Panc1 (cell line): Measurements from ENCODE around the gene EXOC7. TPM values are rescaled to one million over a fixed set of nuclear protein-coding genes. Genes with fewer than 3 reads are reported as not detected.

Source experiments
- ATAC-seq: fragments of 200-7000 bp; cut with Tn5 transposase; 2 replicates; pipeline ENCODE4 v1.9.1; 2020; ENCODE audit warnings: mild to moderate bottlenecking, moderate library complexity
- BruUV-seq: library from RNA; stranded (reverse); fragments of 400-500 nt; replicated peaks from 2 replicates; lab custom pipeline; 2021; lab: Mats Ljungman, UMichigan
- CTCF ChIA-PET: fragments of 300-600 bp; sonication (Branson Sonifier 250); formaldehyde crosslinking; loops from one replicate; lab custom pipeline; 2022; ENCODE audit warnings: antibody characterized with exemption; lab: Charles Lee
- POLR2A ChIA-PET: fragments of 300-600 bp; sonication (Branson Sonifier 250); formaldehyde crosslinking; loops from one replicate; lab custom pipeline; 2022; ENCODE audit warnings: antibody characterized with exemption; lab: Charles Lee
- DNase-seq: peaks from one replicate; pipeline ENCODE4 v3.0.0-alpha.2; 2010; ENCODE audit warnings: low read depth, low spot score
- H3K27ac ChIP-seq: 2 replicates; pipeline ENCODE4 v1.5.1; 2011; ENCODE audit warnings: mild to moderate bottlenecking, low read length, inconsistent platforms
- H3K27me3 ChIP-seq: fragments of 200-500 bp; sonication (Bioruptor generic); 2 replicates; pipeline ENCODE4 v1.6.0; 2014; ENCODE audit warnings: low read length, inconsistent platforms; ENCODE audit not compliant: control insufficient read depth, insufficient read depth
- H3K36me3 ChIP-seq: fragments of 200-500 bp; sonication (Bioruptor generic); 2 replicates; pipeline ENCODE4 v1.5.1; 2014; ENCODE audit warnings: inconsistent platforms, mild to moderate bottlenecking, low read length, moderate library complexity; ENCODE audit not compliant: control insufficient read depth, insufficient read depth
- H3K4me1 ChIP-seq: 2 replicates; pipeline ENCODE4 v1.5.1; 2011; ENCODE audit warnings: inconsistent platforms, mild to moderate bottlenecking, low read length, moderate library complexity; ENCODE audit not compliant: control insufficient read depth, insufficient read depth
- H3K4me3 ChIP-seq, 2 experiments: 2 replicates each; pipeline ENCODE4 v1.5.1; 2011 to 2012; ENCODE audit warnings: low read depth in 2 of 2, low read length in 2 of 2, mild to moderate bottlenecking in 2 of 2, inconsistent platforms in 1 of 2, moderate library complexity in 1 of 2
- H3K9me3 ChIP-seq: fragments of 200-500 bp; sonication (Bioruptor generic); 2 replicates; pipeline ENCODE4 v1.5.1; 2014; ENCODE audit warnings: low read depth, mild to moderate bottlenecking, inconsistent platforms, low read length, moderate library complexity; ENCODE audit not compliant: control insufficient read depth, insufficient read depth
- CTCF ChIP-seq: fragments of 450-650 bp; IDR thresholded peaks from 2 replicates; pipeline ENCODE4 v1.5.1; 2017; ENCODE audit warnings: mild to moderate bottlenecking
- POLR2AphosphoS5 ChIP-seq: IDR thresholded peaks from 2 replicates; pipeline ENCODE4 v1.6.1; 2012; ENCODE audit warnings: mild to moderate bottlenecking, low read depth, low read length, moderate library complexity
- REST ChIP-seq, 2 experiments: IDR thresholded peaks; 2 replicates each; pipeline ENCODE4 v1.6.1; 2011 to 2012; ENCODE audit warnings: low read depth in 2 of 2, control low read depth in 1 of 2, low read length in 1 of 2, mild to moderate bottlenecking in 1 of 2, moderate library complexity in 1 of 2; ENCODE audit not compliant: insufficient read depth in 1 of 2
- SIN3A ChIP-seq: IDR thresholded peaks from 2 replicates; pipeline ENCODE4 v1.6.1; 2012; ENCODE audit warnings: low read depth, mild to moderate bottlenecking, low read length, moderate library complexity, borderline replicate concordance; ENCODE audit not compliant: insufficient read depth
- TCF7L2 ChIP-seq: IDR thresholded peaks from 2 replicates; pipeline ENCODE4 v1.6.1; 2011; ENCODE audit warnings: mild to moderate bottlenecking, low read depth, low read length, inconsistent platforms
- in situ Hi-C: cut with HindIII; loops from 2 replicates; pipeline ENCODE4 v1.10.0; 2016; ENCODE audit warnings: low sequenced_read_pairs, low pct_unique_long_range_greater_than_20kb
- intact Hi-C: fragments of 100-400 bp; cut with micrococcal nuclease; formaldehyde crosslinking; loops from one replicate; pipeline ENCODE4 v1.10.0; 2022; ENCODE audit not compliant: unreplicated experiment
- total RNA-seq: library from RNA; stranded (reverse); gene quantifications from one replicate; pipeline ENCODE4 v1.2.1, GENCODE V29; 2021; ENCODE audit not compliant: unreplicated experiment

The EXOC7 gene
- total RNA-seq, 1 experiment from 2014 or later = 190 TPM

- no peak for ATAC-seq
- Histone ChIP-seq H3K4me3 (no peak overlapping the region), H3K27ac (no peak overlapping the region), H3K27me3 (no peaks in the 10 kb centered on the region), H3K9me3 (no peaks in the 10 kb centered on the region), H3K4me1 (no peaks in the 10 kb centered on the region), H3K36me3 (no peaks in the 10 kb centered on the region; the same call in 1 of the 2 replicates)
- no TSS peak for BruUV-seq
- no peak for TF ChIP-seq CTCF
- TF ChIP-seq POLR2AphosphoS5 = no peak
- no peak for TF ChIP-seq SIN3A
- TF ChIP-seq REST (IDR thresholded peaks at IDR 0.05; ENCODE audit: insufficient read depth in 1 of 2, low read depth in 2 of 2, low read length in 1 of 2) = no peak
- TF ChIP-seq TCF7L2 = no peak
- DNase-seq = no peak
- ChIA-PET POLR2A (no interaction called here), CTCF (no interaction called here)
- in situ Hi-C loops = no loop called here
- intact Hi-C loops = no loop called here
Observed at GRCh38 chr17:76089680-76090516, 13.7 kb downstream of the EXOC7 start.

- DNase-seq (no peak), ATAC-seq (no peak)
- ChIA-PET CTCF (no interaction called here), POLR2A (no interaction called here)
- intact Hi-C loops (no loop called here), in situ Hi-C loops (no loop called here)
- no TSS peak for BruUV-seq
- Histone ChIP-seq H3K27ac (no peak overlapping the region), H3K4me3 (no peak overlapping the region), H3K4me1 (no peaks in the 10 kb centered on the region), H3K27me3 (no peaks in the 10 kb centered on the region), H3K9me3 (no peaks in the 10 kb centered on the region), H3K36me3 (peaks cover 3% of the 10 kb centered on the region; the same call in 1 of the 2 replicates)
- TF ChIP-seq CTCF (no peak), POLR2AphosphoS5 (no peak), SIN3A (no peak), REST (IDR thresholded peaks at IDR 0.05; ENCODE audit: insufficient read depth in 1 of 2, low read depth in 2 of 2, low read length in 1 of 2) (no peak), TCF7L2 (no peak)
Observed at GRCh38 chr17:76088868-76089576, 14.6 kb downstream of the EXOC7 start.
